Middle frontal gyrus (tissue), 1 donor: ENCODE measurements around the gene SPRED2.
"Not testable (repeated sequence)": the region's sequence is repeated elsewhere in the genome, so short reads cannot be mapped to it uniquely, and the experiment has no call there.

Source experiments
- DNase-seq: peaks from one replicate; pipeline ENCODE4 v3.0.0-alpha.2; 2015; ENCODE audit warnings: low spot score; ENCODE audit errors: extremely low spot score

Gene SPRED2

DNA sequence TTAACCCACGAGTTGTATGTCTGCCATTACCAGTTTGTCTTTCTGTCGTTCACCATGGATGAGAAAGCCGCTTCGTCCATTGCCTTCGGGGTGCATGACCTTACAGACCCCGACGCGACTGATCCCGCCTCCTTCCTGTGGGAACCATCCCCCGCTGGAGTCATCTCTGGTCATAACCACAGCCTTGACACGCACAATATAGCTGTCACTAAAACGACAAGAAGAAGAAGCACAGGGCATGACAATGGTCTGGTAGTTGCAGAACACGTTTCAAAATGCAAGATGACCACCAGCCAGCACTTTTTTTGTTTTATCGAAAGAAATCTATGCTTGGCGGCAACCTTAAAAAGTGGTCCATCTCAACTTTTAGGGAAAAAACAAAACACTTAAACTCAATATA, 87.7 kb downstream of the SPRED2 start:
- DNase-seq = no peak

GRCh38 chr2:65344182-65344581, 88.2 kb downstream of the SPRED2 start:
- DNase-seq = no peak

DNA sequence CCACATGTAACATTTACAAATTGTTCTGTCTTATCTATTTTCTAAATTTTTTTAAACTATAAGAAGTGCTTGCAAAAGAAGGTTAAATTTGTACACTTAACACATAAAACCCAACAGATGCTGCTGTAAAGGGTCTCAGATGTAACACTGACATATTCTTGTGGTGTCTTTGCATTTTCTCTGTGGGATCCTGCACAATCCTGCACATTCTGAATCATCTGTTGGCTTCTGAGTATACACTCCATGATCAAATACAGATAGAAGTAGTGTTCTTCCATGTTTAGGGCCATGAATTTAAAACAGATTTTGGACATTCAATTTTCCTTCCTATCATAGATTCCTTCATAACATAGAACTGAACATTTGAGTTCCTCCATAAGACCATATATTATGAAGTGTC, 89.0 kb downstream of the SPRED2 start:
- no peak for DNase-seq

- no peak for DNase-seq
Measured at GRCh38 chr2:65340898-65341681, 91.3 kb downstream of the SPRED2 start.

DNA sequence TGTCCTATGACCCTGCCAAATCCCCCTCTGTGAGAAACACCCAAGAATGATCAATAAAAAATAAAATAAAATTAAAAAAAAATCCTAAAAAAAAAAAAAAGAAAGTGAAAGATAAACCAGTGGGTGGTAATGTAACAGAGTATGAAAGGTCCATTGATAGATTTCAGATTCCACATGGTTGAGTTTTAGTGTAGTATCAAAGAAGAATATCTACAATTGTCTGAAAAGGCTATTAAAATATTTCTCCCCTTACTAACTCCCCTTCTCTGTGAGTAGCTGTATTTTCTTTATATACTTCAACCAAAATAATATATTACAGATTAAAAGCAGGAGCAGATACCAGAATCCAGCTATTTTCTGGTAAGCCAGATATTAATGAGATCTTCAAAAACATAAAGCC, 92.8 kb downstream of the SPRED2 start:
- no peak for DNase-seq

DNA sequence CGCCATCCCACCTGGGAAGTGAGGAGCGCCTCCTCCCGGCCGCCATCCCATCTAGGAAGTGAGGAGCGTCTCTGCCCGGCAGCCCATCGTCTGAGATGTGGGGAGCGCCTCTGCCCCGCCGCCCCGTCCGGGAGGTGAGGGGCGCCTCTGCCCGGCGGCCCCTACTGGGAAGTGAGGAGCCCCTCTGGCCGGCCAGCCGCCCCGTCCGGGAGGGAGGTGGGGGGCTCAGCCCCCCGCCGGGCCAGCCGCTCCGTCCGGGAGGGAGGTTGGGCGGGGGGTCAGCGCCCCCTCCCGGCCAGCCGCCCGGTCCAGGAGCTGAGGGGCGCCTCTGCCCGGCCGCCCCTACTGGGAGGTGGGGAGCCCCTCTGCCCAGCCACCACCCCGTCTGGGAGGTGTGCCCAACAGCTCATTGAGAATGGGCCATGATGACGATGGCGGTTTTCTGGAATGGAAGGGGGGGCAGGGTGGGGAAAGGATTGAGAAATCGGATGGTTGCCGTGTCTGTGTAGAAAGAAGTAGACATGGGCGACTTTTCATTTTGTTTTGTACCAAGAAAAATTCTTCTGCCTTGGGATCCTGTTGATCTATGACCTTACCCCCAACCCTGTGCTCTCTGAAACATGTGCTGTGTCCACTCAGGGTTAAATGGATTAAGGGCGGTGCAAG, 93.4 kb downstream of the SPRED2 start:
- not testable (repeated sequence) for DNase-seq

DNA sequence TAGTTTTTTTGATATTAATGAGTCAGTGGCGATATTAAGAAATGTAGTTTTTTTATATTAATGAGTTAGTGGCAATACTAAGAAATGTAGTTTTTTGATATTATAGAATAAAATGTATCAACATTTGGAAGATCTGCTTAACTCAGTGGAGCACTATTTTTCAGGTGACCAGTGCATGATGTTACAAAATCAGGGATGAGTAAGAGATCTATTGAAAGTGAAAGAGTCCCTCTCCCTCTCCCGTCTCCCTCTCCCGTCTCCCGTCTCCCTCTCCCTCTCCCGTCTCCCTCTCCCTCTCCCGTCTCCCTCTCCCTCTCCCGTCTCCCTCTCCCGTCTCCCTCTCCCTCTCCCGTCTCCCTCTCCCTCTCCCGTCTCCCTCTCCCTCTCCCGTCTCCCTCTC, 94.5 kb downstream of the SPRED2 start:
- DNase-seq = not testable (repeated sequence)

- DNase-seq = no peak
Measured at GRCh38 chr2:65334714-65335113, 97.7 kb downstream of the SPRED2 start.

GRCh38 chr2:65331336-65332025, 100.9 kb downstream of the SPRED2 start:
- no peak for DNase-seq

GRCh38 chr2:65329525-65329924, 102.9 kb downstream of the SPRED2 start:
- no peak for DNase-seq

DNA sequence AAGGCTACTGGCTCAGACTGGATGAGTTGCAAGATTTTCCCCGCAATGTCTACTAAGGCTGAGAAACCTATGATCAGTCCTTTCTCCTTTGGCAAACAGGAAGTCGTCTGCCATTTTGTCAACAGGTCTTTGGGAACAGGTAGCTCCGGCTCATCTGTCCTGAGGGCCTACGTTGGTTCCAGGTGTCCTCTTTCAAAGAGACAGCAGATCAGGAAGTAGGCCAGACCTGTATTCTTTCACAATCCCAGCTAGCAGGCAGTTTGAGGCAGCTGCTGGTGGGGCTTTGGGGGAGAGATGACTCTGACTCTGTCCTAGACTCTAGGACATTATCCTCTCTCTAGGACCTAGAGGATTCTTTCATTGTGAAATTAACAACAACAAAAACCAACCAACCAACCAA, 106.1 kb downstream of the SPRED2 start:
- no peak for DNase-seq

GRCh38 chr2:65325066-65325465, 107.3 kb downstream of the SPRED2 start:
- DNase-seq = no peak

DNA sequence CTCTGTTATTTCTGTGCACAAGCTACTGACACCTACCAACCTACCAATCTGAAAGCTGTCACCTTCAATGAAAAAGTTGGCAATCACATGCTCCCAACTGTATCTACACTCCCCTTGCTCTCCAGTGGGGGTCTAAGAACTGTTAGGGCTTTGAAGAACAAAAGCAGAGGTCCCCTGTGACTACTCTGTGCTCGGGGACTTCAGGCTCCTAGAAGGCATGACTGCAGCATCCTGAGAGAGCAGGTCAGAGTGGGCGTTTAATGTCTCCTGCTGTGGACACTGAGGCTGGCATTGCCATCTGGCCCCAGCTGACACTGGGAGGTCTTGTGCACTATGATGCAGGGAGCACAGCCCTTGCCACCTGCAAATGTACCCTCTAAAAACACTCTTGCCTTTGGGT, 111.5 kb downstream of the SPRED2 start:
- DNase-seq = no peak

DNA sequence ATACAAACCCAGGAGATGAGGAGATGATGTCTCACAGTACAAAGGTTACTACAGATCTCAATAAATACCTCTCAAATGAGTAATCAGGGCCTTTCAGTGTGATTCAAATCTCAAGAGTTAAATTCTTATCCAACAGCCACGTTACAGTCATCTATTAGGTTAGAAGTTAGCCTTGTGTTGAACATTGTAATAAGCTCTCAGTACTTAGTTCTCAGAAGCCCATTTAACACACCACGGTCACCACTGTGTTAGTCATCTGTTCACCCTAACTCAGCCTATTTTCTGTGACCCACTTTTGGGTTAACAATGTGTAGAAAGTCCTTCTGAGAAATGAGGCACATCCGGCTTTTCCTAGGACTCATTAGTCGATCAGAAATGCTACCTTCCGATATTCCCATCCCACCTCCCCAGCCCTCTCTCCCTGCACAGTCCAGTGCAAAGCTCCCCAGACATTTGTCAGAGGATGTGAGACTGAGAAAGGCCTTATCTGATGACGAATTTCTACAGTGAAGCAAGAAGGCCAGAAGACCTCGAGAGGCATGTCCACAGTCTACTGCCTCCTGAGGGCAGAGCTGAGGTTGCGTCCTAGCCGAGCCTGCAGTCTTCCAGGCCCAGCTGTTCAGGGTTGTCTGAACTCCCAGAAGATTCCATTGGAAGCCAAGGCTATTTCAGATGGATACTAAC, 112.2 kb downstream of the SPRED2 start:
- DNase-seq = no peak

- DNase-seq = no peak
Measured at GRCh38 chr2:65319674-65320041, 112.7 kb downstream of the SPRED2 start.

DNA sequence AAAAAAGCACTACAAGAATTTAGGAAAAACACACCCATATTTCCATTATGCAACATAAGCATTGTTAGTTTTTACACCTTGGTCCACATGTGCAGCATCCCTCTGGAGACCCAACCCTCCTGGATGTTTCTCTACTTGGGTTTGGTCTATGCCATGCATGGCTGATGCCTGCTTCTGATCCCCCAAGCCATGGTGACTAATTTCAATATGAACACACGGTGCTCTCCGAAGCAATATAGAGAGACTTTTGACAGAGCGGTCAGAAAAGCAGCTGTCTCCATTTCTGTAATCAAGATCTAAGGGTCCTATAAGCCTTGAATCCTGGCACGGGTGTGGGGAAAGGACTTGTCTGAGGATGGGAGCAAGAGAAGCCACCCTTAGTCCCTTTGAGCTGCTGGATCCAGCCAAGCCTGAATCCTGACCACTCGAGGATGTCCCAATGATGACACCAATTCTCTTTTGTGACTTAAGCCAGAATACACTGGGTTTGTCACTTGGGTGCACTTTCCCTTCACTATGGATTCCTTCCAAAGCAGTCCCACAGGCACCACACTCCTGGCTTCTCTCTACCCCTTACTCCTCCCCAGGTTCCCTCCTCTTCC, 113.2 kb downstream of the SPRED2 start:
- DNase-seq = no peak

DNA sequence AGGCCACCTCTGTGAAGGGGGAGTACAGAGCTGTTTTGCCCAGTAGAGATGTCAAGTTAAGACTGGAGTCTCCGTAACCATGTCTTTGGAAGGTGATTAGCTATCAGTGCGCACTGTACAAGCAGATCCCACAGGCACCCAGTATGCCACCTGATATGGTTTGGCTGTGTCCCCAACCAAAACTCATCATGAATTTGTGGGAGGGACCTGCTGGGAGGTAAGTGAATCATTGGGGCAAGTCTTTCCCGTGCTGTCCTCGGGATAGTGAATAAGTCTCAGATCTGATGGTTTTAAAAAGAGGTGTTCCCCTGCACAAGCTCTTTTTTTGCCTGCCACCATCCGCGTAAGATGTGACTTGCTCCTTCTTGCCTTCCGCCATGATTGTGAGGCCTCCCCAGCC, 114.6 kb downstream of the SPRED2 start:
- DNase-seq = no peak

GRCh38 chr2:65317351-65317750, 115.0 kb downstream of the SPRED2 start:
- DNase-seq = not testable (repeated sequence)

DNA sequence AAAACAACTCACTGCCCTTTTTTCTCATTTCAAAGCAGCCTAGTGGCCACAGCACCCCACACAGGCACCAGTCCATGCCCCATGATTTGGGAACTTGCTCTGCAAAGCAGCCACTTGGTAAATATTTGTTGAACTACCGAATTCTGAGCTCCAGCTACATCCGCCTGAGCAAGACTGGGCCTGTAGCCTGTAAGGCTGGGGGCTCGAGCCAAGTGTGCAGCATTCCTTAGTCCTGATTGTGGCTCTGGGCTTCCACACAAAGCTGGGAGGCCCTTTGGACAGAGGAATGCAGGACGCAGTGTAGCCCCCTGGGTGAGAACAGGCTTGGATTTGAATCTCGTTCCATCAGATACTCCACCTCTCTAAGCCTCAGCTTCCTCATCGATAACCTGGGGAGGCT, 116.3 kb downstream of the SPRED2 start:
- no peak for DNase-seq

GRCh38 chr2:65314801-65315441, 117.5 kb downstream of the SPRED2 start:
- DNase-seq = no peak

DNA sequence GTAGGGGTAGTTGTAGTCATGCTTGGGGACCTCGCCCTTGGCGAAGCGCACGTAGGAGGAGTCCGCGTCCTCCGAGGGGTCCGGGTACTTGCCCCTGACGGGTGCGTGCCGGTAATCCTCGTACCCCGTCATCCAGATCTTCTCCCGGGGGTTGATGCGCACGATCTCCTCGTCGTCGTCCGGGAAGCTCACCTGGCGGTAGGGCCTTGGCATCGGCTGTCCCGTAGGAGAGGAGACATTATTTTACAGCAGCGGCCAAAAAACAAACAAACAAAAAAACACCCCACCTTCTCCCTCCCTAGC, 118.5 kb downstream of the SPRED2 start:
- DNase-seq = no peak
